KBM-7 (cell line): ENCODE data around the gene BCR.

ENCODE experiments used
- DNase-seq: peaks from one replicate; pipeline ENCODE4 v3.0.0-alpha.2; 2015
- in situ Hi-C: fragments of 300-500 bp; cut with MboI; formaldehyde crosslinking; loops from 2 replicates; pipeline ENCODE4 v1.14.3; 2020; ENCODE audit warnings: low sequenced_read_pairs, low pct_unique_long_range_greater_than_20kb, mixed read lengths

BCR gene

DNA sequence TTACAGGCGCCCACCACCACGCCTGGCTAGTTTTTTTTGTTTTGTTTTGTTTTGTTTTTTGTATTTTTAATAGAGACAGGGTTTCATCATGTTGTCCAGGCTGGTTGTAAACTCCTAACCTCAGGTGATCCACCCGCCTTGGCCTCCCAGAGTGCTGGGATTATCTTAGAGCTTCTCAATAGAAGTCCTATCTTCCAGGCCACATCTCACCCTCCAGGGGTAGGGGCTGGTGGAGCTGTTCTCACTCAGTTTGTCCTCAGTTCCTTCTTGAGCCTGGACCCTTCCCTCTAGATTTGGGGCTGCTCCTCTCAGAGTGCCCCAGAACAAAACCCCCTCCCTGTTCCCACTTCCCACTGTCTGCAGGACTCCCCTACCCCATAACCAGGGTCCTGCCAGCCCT, 31.3 kb downstream of the BCR start:
- in situ Hi-C loops: no loop called here
- DNase-seq: no peak

DNA sequence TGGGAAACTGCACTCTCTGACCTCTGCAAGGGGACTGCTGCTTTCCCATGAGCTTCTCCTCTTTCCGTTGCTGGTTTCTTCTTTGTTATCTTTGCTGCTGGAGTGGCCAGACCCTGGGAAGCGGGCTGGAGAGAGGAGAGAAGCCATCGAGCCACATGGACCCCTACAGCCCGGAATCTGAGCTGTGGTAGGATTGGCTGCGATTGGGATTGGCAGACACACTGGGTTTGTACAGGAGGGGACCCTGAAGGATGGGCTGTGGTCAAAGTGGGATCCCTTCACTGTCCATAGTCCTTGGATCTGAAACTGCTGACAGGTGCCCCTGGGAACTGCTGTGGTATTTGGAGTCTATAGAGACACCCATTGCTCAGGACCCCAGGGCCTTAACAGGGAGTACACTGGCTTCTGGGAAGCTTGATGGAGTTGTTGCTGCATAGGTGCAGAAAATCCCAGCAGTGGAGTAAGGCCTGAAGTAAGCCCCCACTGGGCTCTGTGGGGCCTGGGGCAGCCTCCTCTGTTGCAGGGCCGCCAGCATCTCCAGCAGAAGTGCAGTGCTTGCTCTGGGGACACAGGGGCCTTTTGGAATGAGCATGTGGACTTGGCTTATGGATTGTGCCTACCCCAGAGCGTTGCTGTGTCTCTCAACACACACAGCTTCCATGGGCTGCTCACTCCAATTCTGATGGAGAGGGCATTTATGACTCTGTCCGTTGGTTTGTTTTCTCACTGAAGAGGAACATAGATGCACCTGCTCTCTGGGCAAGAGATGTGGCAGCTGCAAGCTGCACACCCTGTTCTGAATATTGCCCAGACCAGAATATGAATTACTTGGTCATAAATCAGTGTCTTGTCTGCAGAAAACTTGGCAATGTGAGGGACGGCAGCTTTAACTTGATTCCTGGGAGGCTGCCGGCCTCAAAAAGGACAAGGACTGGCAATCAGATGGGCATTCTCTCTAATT, 32.0 kb downstream of the BCR start:
- in situ Hi-C loops: no loop called here
- no peak for DNase-seq

DNA sequence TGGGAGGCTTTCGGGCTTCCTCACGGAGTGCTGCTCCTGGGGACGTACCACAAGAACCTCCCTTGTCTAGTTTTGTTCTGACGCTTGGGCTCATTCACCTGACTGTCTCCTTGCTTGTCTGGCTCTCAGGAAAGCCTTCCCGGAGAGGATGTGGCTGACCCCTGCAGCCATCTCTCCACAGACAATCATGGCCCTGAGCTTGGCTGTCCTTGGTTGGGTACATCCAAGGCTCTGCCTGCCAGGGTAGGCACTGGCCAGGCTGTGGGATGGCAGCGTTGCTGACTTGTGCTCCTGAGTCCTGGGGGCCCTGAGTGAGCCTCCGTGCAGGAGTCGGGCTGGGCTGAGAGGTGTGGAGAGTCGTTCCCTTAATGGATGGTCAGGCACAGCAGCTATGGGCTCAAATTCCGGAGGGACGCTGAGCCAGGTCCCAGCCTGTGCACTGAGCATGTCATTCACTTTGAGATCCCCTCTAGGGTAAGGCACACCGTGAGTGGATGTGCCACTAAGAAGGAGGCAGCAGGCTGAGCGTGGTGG, 32.8 kb downstream of the BCR start:
- in situ Hi-C loops: no loop called here
- no peak for DNase-seq

DNA sequence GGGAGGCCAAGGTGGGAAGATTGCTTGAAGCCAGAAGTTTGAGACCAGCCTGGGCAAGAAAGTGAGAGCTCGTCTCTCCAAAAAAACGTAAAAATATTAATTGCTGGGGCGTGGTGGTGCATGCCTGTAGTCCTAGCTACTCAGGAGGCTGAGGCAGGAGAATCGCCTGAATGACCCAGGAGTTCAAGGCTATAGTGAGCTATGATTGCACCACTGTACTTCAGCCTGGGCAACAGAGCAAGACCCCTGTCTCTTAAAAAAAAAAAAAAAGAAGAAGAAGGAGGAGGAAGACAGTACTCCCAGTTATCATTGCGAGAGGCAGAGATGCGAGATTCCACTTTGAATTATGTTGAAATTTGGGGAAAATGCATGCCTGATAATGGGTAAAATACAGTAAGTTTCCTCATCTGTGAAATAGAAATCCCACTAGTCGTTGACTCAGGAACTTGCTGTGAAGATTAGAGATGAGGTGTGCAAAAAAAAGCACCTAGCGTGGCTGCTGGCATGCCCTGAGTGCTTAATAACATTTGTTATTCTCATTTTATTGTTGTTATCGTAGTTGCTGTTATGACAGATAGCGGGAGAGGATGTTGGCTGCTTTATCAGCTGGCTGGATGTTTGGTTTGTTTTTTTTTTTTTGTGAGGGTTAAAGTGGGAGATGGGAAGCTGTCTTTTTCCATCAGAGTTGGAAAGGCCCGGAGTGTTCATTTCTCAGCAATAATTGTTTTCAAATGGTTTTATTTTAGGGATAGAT, 33.4 kb downstream of the BCR start:
- DNase-seq: no peak
- in situ Hi-C loops: no loop called here

DNA sequence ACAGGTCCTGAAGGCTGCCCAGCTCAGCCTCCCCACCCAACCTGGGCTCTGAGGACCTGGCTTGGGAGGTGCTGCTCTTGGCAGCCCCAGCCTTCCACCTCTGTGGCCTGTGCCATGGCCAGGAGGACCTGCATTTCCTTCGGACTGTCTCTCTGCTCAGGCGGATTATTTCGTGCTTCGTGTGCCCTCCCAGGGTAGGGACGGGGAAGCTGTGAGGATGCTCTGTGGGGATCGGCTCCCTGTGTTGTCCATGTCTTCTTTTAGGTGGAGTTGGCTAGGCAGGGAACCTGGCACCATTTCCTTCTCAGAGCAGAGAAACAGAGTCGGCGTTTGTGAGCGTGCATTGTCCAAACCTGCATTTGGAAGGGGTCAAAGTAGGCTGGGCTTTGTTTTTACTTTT, 34.1 kb downstream of the BCR start:
- in situ Hi-C loops: no loop called here
- DNase-seq: no peak

DNA sequence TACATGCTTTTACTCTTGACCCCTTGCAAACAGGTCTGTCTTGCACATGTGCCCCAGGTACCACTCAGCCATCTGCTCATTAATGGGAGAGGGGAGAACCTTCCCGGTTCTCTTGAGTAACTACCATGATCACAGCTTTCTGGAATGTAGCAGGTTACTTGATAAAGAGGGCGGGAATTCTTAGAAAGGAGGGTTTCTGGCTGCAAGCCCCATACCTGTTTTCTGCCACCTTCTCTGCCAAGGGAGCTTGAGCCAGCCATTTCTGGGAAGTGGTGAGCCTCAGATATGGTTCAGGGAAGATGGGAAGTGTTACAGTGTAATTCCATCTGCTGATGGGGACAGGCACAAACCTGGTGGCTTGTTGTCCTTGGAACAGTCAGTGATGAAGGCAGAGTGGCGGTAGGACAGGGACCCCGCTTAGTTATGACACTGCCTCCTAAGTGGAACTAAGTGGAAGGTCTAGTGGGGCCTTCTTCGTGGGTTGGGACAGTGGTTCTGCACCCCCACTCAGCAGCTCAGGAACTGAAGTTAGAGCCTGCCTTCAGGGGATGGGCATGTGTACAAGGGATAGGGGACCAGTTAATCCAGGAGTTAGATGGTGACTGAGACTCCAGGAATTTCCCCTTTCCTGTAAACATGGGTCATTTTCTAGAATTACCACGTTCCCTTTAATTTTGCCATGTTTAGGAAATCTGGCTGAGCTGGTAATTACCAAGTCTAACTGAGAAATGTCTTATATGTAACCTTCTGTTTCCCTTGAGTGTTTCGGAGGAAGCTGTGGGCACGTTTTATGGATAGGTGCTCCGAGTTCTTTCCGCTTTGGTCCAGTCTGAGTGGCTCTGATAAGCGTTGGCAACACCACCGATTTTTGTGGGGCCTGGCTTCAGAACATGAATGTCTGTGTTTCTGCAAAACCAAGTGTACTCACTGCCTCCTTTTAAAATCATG, 35.3 kb downstream of the BCR start:
- DNase-seq: peak; percentile 92
- in situ Hi-C loops: no loop called here

DNA sequence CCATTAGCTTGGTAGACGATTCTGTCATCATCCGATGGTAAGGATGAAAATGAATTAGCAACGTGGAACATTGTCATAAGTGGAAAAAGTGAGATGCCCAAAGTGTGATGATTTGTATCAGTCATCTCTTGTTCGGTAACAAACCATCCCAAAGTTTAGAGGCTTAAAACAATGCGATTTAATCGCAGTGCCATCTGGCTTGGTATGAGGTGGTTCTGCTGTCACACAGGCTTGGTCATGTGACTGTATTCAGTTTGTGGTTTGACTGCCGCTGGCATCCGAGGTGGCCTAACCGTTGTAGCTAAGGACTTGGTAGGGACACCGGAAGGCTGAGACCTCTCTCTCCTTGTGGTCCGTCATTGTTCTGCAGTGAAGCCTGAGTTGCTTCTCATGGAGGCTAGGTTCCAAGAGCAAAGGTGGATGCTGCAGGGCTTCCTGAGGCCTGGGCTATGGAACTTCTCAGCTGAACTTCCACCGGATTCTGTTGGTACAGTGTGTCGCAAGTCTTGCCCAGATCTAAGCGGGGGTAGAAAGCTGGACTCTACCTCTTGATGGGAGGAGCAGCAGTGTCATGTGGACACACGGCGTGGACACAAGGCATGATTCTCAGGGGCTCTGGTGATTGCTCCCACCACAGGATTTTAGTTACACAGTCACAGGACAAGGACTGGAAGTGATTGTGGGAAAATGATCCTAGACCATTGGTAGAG, 36.3 kb downstream of the BCR start:
- in situ Hi-C loops: no loop called here
- peak; percentile 74 for DNase-seq

DNA sequence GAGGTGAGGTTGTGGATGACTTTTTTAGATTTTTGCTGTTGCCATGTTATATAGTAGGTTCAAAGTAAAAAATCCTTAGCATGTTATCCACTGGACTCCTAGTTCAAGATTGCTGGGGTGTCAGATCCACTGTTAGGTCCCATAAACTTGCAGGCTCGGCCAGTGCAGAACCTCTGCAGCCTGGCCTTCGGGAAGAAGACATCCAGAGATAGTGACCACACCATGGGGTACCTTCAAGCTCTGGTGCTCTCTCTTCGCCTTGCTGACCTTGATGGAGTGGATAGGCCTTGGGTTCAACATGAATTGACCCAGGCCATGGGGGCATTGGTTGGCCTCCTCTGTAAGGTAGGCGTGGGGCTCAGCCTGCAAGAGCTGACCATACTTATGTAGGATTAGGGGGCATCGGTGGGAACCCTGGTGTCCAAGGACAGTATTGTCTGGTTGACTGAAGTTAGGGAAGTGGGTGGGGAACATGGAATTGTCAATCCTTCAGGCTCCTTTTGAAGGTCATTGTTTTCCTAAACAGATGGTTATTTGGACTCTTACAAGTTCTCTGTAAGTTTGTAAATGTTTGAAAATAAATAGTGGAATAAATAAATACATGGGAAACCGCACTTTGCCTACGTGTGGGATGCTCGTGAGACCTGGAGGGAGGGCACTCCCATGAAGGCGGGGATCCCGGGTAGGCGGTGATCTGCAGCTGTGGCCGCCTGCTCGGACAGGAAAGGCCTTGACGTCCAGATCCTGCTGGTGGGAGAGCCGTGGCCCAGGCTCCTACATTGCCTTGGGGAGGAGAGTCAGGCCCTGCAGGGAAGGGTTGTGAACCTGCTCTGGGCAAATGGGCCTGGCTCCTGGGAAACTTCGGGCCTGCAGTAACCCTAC, 37.1 kb downstream of the BCR start:
- DNase-seq: no peak
- in situ Hi-C loops: no loop called here

DNA sequence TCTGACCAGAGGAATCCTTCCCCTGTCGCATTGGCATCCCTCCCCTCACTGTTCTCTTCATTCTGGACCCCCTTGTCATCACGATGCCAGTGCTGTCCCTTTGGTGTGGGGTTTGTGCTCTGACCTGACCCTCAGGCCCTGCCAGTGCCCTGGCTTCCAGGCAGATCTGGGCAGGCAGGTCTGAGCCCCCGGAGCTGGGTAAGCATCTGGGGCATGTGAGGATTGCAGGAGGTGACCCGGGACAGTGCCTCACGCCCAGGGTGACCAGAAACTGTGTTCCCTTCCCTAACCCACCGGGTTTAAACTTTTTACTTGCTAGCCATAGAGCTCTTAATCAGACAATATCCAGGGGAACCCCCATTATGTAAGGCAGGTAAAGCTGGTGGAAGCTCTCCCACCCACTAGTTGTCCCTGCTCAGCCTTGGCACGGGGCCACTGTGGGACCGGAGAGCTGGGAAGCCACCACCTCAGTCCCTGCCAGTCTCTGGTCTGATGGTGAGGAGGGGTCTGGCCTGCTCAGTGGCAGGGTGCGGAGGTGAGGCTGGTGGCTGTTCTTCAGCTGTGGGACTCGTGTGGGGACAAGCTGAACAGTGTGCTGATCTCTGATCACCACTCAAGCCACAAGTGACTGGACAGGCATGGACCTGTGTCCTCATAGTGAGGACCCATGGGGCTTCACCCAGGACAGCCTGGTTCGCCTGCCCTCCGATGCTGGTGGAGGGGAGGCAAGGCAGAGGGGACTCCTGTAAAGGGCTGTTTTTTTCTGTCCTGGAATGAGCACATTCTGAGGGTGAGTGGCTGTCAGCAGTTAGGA, 38.0 kb downstream of the BCR start:
- in situ Hi-C loops: no loop called here
- no peak for DNase-seq

DNA sequence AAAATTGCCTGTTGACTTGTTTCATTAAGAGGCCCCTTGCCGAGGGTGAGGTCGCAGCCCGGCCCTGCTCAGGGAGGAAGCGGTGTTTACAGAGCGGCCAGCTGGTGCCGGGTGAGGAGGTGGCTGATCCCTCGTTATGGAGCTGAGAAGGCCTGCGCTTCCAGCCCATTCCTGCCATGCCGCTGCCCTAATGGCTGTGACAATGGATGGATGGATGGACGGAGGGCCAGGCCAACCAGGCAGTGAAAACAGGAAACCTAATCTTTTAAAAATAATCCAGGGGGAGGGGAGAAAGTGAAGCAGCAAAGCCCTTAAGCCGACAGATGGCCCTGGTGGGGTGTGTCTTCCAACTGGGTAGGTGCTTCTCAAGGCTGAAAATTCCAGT, 38.5 kb downstream of the BCR start:
- in situ Hi-C loops: no loop called here
- DNase-seq: peak; percentile 72

DNA sequence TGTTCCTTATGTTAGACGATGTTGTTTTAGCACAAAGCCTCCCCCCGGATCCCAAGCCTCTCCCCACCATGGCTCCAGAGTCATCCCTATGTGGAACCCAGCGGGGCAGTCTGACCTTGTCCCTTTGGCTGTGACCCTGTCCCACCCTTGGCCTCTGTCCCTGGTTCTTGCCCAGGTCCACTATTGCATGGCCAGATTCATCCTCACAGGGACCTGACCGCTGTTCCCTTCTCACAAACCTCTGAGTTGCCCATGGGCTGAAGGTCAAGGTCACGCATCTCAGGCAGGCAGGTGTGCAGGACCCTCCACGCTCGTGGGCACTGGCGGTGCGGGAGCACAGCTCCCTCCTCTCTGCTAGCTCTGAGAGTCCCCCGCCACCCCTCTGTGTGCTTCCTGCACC, 39.0 kb downstream of the BCR start:
- in situ Hi-C loops: no loop called here
- DNase-seq: no peak

DNA sequence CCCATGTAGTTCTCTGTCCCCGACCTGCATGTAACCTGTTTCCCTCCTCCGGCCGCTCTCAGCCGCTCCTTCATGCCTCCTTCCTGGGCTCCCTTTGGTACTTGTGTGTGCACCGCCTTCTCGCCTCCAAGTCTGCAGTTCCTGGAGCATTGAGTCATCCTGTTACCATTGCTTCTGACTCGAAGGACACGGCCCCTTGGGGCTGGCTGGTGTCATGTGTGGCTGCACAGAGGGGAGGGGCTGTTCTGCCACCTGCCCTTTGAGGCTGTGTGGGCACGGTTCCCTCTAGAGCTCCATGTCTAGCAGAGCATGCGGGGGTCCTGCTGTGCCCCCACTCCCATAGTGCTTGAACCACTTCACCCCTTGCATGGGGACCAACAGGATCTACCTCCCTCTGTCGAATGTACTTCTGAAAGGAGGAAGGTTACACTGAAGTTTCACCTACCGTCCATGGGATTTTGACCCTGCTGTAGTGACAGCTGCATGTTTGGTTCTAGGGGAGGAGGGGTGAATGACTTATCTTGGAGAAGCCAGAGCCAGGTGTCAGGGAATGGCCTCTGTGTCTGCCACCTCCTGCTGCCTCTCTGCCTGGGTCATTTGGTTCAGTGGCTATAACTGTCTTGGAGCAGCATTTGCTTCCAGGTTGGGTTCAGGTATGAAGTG, 39.6 kb downstream of the BCR start:
- DNase-seq: peak; percentile 27

DNA sequence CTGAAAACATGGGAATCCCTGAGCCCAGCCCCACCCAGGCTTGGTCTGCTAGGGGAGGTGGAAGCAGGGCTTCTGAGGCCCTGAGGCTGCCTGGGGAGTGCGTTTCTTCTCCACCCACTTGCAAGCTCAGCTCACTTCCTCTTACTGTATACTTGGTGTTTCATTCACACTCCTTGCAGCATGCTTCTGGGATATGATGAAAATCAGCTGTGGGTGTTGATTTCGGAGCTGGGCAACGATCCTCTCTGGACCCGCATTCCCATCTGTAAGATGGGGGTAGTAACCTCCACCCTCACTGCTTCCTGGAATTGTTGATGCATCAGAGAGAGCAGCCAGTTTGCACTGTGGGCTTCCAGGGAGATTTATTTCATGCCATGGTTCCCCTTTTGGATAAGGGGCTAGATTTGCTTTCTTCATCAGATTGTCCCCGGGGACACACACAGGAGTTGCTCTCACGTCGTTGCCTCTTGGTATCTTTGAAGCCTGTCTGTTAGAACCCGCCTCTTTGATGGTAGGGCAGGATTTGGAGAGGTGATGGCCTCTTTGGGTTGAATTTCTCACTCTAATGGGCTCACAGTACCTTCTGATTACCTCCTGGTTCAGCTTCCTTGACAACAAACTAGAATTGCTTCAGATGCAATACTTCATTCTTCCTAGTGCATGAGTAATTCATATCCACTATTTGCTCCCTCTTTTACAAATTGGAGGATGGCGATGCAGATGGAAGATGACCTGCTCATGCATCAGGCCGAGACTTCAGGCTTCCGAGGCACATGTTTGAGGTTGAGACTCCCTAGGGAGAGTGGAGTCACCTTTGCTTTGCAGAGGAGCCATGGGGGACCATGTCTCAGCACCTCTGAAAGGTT, 40.4 kb downstream of the BCR start:
- DNase-seq: peak; percentile 77
- in situ Hi-C loops: no loop called here

More for the DNA sequence above, 39.6 kb downstream of the BCR start:
- in situ Hi-C loops: no loop called here

DNA sequence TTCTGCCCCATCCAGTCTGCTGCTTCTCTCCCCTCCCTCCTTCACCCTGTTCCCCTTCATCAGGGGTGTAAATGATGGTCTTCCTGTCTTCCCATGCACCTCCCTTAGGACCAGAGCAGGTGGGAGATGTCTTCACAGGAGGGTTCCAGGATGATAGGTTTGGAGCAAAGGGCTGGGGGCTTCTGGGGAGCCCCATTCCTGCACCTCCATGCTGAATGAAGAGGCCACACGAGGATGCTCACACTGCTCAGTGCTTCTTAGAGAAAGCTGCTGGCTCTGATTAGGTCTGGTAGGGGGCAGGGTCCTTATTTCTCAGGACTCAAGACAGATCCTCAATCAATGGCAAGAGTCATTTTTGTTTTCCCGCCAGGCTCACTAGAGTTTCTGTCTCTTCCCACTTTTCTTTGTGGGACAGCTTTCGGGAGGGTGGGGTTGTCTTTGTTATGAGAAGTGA, 41.1 kb downstream of the BCR start:
- in situ Hi-C loops: no loop called here

DNA sequence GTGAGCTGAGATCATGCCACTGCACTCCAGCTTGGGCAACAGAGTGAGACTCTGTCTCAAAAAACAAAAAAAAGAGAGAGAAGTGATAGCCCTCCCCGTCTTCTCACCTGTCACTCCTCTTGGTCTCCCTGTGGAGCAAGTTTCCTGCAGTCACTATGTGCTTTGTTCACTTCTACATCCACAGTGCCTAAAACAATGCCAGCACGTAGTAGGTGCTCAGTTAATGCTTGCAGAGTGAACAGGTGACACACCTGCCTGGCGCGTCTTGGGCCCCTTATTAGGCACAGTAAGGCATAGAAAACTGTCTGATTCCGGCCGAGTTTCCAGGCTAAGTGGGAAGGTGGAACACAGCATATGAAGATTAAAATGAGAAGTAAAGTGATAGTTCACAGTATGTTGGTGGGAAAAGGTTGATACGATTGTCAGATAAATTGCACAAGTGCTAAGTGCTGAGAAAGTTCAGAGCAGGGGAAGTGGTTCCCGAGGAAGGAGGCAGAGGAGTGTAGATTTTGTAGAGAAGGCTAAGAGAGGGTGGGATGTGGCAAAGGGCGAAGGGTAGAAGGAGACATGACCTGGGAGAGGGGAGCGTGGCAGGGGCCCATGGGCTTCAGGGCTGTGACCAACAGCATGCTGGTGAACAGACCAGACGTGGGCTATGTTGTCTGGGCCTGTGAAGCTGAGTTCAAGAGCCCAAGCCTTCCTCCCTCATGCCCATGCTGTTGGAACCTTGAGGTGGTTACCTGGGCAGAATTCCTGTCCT, 41.9 kb downstream of the BCR start:
- DNase-seq: peak; percentile 21
- in situ Hi-C loops: no loop called here

More for the DNA sequence above, 41.1 kb downstream of the BCR start:
- DNase-seq: no peak
